Measurements from ENCODE around the gene COX5B.
"Not testable (repeated sequence)": the region's sequence is repeated elsewhere in the genome, so short reads cannot be mapped to it uniquely, and the experiment has no call there.

COX5B gene, protein sequence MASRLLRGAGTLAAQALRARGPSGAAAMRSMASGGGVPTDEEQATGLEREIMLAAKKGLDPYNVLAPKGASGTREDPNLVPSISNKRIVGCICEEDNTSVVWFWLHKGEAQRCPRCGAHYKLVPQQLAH

GRCh38 chr2:97645695-97646629 is at the start of gene COX5B:
Gene COX5B, plus strand, starts transcription at chr2:97646062. Its CDS starts 25 bp downstream, at chr2:97646087.
- peak; percentile 99 for DNase-seq

DNA sequence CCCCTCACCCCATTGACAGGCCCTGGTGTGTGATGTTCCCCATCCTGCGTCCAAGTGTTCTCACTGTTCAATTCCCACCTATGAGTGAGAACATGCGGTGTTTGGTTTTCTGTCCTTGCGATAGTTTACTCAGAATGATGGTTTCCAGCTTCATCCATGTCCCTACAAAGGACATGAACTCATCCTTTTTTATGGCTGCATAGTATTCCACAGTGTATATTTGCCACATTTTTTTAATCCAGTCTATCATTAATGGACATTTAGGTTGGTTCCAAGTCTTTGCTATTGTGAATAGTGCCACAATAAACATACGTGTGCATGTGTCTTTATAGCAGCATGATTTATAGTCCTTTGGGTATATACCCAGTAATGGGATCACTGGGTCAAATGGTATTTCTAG is 49.7 kb upstream of the COX5B start:
- DNase-seq, result not testable (repeated sequence)

DNA sequence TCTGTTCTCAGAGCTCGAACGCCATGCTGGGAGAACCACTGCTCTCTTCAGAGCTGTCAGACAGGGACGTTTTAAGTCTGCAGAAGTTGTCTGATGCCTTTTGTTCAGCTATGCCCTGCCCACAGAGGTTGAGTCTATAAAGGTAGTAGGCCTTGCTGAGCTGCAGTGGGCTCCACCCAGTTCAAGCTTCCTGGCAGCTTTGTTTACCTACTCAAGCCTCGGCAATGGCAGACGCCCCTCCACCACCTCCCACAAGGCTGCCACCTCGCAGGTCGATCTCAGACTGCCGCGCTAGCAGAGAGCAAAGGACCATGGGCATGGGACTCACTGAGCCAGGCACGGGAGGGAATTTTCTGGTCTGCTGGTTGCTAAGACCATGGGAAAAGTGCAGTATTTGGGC is 44.3 kb upstream of the COX5B start:
- not testable (repeated sequence) for DNase-seq

- not testable (repeated sequence) for DNase-seq
Measured at GRCh38 chr2:97605109-97605508, 40.8 kb upstream of the COX5B start.

DNA sequence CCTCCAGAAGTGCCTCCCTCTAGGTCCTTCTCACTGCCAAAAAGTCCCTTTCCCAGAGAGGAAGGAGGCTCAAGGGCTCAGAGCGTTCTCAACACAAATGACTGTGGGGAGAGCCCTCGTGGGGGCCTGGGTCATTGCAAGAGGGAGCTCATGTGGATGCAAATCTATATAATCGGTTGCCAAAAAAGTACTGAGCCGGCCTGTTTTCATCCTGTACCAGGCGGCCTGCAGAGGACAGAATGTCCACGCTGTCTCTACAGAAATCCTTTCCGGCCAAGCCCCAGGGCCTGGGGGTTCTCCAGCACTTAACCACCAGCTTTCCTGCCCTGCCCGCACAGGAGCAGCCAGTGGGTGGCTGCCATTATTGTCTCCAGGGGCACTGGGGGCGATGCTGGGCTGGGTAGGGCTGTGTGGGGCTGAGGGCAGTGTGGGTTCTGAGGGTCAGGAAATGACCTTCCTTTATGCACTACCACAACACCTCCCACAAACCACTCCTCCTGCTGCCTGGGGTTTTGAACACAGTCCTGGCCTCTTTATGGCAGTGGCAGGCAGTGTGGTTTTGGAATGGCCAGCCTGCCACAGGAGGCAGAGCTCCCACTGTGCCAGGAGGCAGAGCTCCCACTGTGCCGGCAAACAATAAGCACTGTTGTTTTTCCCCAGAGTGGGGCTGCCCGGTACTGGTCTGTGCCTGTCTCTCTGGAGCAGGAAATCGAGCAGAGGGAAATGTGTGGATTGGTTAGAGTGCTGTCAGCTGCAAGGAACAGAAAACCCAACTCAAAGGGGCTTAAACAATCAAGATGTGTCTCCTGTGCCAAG is 40.1 kb upstream of the COX5B start:
- peak in 1 of 3 donors; percentile 3 for DNase-seq

DNA sequence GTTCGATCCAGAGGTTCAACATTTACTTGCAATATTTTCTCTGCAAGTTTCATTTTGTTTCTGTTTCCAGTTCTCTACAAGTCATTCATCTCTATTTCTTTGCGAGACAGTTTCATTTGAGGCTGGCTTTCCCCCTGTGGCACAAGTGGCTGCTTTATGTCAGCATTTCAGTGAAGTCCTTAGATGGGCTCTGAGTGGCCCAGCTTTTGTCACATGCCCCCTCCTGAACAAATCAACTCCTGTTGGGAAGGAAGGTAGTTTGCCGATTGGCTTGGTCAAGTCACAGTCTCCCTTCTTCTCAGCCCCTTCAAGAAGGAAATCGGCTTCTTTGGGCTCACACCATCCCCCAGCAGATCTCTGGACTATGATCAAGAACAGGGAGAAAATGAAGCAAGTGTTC is 37.1 kb upstream of the COX5B start:
- not testable (repeated sequence) for DNase-seq

GRCh38 chr2:97611895-97612294 is 34.0 kb upstream of the COX5B start:
- DNase-seq, result not testable (repeated sequence)

GRCh38 chr2:97615746-97616145 is 30.1 kb upstream of the COX5B start:
- not testable (repeated sequence) for DNase-seq

DNA sequence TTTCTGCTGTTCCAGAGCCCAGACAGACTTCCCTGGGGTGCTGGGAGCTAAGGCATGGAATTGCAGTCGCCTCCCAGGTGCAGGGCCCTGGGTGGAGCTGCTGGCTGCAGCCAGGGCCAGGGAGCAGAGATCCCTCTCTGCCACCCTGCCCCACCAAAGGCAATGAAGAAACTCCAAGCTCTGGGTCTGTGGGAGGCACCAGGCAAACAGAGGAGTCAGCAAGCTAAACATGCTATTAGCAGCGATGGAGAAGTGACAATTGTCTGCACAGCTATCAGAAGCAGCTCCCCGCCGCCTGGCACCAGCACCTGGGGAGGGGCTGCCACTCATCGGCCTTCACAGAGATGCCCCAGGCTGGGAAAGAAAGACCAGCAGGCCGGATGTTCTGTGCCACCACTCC is 28.0 kb upstream of the COX5B start:
- peak in 2 of 3 donors; percentile 23 to 26 for DNase-seq

DNA sequence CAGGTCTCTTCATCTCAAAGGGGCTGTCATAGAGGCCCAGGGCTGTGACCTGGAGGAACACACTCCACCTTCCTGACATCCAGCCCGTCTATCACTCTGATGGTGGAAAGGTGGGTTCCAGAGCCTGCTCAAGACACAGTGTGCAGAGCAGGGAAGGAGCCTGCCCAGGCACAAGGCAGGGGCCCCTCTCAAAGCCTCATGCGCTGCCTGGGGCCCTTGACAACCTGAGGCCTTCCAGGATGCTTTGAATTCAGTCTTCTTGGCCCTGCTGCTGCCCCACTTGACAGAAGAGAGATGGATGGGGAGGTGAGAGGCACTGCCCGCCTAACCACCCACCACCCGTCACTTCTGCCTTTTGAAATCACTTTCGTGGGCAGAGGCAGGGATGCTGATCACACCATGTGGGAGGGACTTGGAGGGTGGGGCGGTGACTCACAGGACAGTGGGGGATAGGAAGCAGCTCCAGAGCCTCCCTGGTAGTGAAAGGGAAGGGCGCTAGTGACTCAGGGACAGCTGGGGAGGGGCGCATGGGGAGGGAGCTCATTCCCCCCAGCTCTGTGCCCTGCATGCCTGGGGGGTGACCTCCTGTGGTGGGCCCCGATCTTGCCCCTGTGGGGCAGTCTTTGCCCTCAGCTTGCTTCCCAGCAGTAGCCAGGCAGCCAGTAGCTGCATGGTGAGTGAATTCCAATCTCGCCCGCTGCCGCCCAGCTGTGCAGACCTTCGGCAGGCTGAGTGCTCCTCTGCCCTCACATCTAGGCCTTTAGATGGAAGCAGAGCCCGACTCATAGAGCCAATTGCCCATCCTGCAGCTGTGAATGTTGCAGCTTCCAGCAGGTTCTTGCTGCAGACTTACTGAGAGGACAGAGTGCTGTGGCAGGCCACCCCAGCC is 26.7 kb upstream of the COX5B start:
- DNase-seq, result peak in 2 of 3 donors; percentile 32 to 66

- DNase-seq, result not testable (repeated sequence)
Measured at GRCh38 chr2:97620492-97620891, 25.4 kb upstream of the COX5B start.

DNA sequence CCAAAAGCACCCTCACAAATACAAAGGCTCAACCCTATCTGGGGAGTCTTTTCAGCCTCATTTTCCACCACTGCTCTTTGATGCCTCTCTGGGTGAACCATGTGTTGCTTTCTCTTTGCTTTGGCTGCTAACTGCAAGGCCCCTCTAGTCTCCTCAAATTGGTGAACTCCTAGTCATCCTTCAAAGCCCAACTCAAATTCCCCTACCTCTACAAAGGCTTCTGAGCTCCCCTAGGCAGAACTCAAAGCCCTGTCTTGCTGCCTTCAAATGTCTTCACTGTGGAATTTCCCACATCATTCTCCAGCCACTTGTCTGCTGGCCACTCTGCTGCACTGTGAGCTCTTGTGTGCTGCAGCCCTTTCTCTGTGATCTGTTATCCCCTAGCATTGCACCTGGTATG is 22.9 kb upstream of the COX5B start:
- DNase-seq, result peak in 2 of 3 donors; percentile 20 to 34

- not testable (repeated sequence) for DNase-seq
Measured at GRCh38 chr2:97625354-97626048, 20.4 kb upstream of the COX5B start.

GRCh38 chr2:97626049-97626430 is 19.8 kb upstream of the COX5B start:
- DNase-seq, result not testable (repeated sequence)

- no peak for DNase-seq
Measured at GRCh38 chr2:97644023-97644717, 1.7 kb upstream of the COX5B start.

GRCh38 chr2:97645112-97645694 is 659 bp upstream of the COX5B start:
- peak; percentile 70 to 82 (median 70) for DNase-seq

DNA sequence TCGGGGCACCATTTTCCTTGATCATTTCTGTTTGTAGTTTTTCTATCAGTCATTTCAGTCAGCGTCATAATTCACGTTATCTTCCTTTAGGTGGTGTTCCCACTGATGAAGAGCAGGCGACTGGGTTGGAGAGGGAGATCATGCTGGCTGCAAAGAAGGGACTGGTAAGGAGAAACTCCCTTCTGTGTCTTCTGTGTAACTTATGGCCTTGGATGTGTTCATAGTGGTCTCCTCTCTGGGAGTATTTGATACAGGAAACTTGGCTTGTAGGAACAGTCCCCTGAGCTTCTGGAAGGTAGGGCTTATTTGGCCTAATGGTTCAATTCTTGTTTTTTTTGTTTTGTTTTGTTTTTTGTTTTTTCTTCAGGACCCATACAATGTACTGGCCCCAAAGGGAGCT is 1.1 kb downstream of the COX5B start:
- DNase-seq, result no peak

DNA sequence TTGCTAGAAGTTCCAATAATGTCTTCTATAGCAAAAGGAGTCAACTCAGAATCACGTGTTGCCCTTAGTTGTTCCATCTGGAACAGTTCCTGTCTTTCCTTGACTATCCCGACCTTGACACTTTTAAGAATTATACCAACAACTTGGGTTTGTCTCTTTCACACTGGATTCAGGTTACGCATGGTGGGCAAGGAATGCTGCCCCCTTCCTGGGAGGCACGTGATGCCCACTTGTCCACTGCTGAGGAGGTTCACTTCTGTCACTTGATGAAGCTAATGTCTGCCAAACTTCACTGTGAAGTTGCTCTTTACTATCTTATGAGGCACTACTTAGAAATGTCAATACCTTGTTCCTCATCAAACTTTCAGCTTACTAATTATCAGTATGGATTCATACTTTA is 5.3 kb downstream of the COX5B start:
- no peak for DNase-seq

GRCh38 chr2:97653473-97653872 is 7.6 kb downstream of the COX5B start:
- peak in 2 of 3 donors; percentile 37 to 65 for DNase-seq

DNA sequence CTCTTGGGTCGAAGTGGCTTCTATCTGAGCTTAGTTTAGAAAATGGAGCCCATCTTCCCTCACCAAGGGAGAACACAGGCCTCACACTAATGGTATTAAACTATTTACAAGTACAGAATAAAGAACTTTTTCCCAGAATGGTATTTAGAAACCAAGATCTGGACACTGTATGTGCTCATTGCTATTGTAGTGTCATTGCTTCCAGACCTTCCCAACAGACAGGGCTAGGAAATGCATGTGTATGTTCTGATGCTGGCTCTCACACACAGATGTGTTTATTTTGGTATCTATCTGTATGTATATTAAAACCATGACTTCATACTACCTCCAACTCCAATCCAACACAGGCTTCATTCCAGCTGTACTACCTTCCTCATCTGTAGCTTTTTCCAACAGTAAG is 8.0 kb downstream of the COX5B start:
- DNase-seq, result no peak

DNA sequence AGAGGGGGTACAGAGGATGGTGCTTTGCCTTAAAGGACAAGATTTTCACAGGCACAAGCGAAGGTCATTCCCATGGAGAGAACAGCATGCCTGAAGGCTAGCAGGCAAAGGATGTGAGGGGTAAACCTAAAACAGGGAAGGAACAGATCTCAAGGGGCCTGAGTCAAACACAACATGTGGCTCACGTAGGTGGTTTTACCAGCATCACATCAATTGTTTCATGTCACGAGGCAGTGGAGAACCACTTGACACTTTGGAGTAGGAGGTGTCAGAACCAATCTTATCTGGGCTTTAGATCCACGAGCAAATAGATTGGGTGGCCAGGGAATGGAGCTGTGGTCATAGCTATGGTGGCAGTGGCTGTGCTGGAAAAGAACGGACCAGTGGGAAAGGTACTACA is 8.4 kb downstream of the COX5B start:
- peak in 2 of 3 donors; percentile 20 to 33 for DNase-seq

All from suppressor macrophage treated with lipopolysaccharide for 1 hour (primary cell).